Measurements from ENCODE around the gene ASXL1. TPM values are rescaled to one million over a fixed set of nuclear protein-coding genes. Genes with fewer than 3 reads are reported as not detected.

The ASXL1 gene
- polyA plus RNA-seq, 1 experiment: 40.8 TPM

GRCh38 chr20:32482442-32483261, 124.5 kb downstream of the ASXL1 start:
- no peak for DNase-seq (ENCODE audit: low read depth)
- peak overlapping the region; percentile 65 for H3K4me3 ChIP-seq (ENCODE audit: low read depth, low read length)
- CTCF ChIA-PET: interaction anchor here (1.1 kb wide), 1 partner anchor 25 kb away, joined by 4 read pairs; no protein-coding TSS in a partner anchor
- H3K36me3 ChIP-seq (ENCODE audit: control insufficient read depth, insufficient read depth, low read length): no peaks in the 10 kb centered on the region; the same call in 1 of the 2 replicates
- TF ChIP-seq CTCF (IDR thresholded peaks at IDR 0.05; ENCODE audit: insufficient read depth, low read depth, low read length): no peak
- POLR2A ChIA-PET: interaction anchor here (0.7 kb wide), 1 partner anchor 24 kb away, joined by 6 read pairs; no protein-coding TSS in a partner anchor
- no peaks in the 10 kb centered on the region; the same call in 1 of the 2 replicates for H3K27me3 ChIP-seq (ENCODE audit: control insufficient read depth, insufficient read depth, low read length)

GRCh38 chr20:32483351-32484224, 125.5 kb downstream of the ASXL1 start:
- no peak for DNase-seq (ENCODE audit: low read depth)

GRCh38 chr20:32484225-32484957, 126.3 kb downstream of the ASXL1 start:
- Histone ChIP-seq H3K27me3 (ENCODE audit: control insufficient read depth, insufficient read depth, low read length) (no peaks in the 10 kb centered on the region; the same call in 1 of the 2 replicates), H3K4me3 (ENCODE audit: low read depth, low read length) (peak overlapping the region; percentile 65), H3K36me3 (ENCODE audit: control insufficient read depth, insufficient read depth, low read length) (no peaks in the 10 kb centered on the region; the same call in 1 of the 2 replicates)
- no peak for DNase-seq (ENCODE audit: low read depth)
- TF ChIP-seq CTCF (IDR thresholded peaks at IDR 0.05; ENCODE audit: insufficient read depth, low read depth, low read length): no peak
- CTCF ChIA-PET: interaction anchor here (0.6 to 2.6 kb wide), 13 partner anchors 9 to 168 kb away, joined by 3 to 12 read pairs (median 3); partner anchors contain the start of gene ASXL1
- POLR2A ChIA-PET: interaction anchor here (0.9 kb wide), 1 partner anchor 9 kb away, joined by 3 read pairs; no protein-coding TSS in a partner anchor

More at GRCh38 chr20:32483351-32484224, 125.5 kb downstream of the ASXL1 start:
- ChIA-PET CTCF (interaction anchor here (0.5 to 2.6 kb wide), 4 partner anchors 9 to 390 kb away, joined by 3 to 12 read pairs (median 4); no protein-coding TSS in a partner anchor), POLR2A (interaction anchor here (0.7 kb wide), 1 partner anchor 25 kb away, joined by 6 read pairs; no protein-coding TSS in a partner anchor)
- Histone ChIP-seq H3K36me3 (ENCODE audit: control insufficient read depth, insufficient read depth, low read length) (no peaks in the 10 kb centered on the region; the same call in 1 of the 2 replicates), H3K4me3 (ENCODE audit: low read depth, low read length) (peak overlapping the region; percentile 65), H3K27me3 (ENCODE audit: control insufficient read depth, insufficient read depth, low read length) (no peaks in the 10 kb centered on the region; the same call in 1 of the 2 replicates)
- no peak for TF ChIP-seq CTCF (IDR thresholded peaks at IDR 0.05; ENCODE audit: insufficient read depth, low read depth, low read length)

- Histone ChIP-seq H3K36me3 (ENCODE audit: control insufficient read depth, insufficient read depth, low read length) (no peaks in the 10 kb centered on the region; the same call in 1 of the 2 replicates), H3K4me3 (ENCODE audit: low read depth, low read length) (peak overlapping the region; percentile 65), H3K27me3 (ENCODE audit: control insufficient read depth, insufficient read depth, low read length) (no peaks in the 10 kb centered on the region; the same call in 1 of the 2 replicates)
- peak; percentile 85 for TF ChIP-seq CTCF (IDR thresholded peaks at IDR 0.05; ENCODE audit: insufficient read depth, low read depth, low read length)
- ChIA-PET POLR2A (interaction anchor here (0.6 to 0.9 kb wide), 2 partner anchors 9 to 461 kb away, joined by 3 to 4 read pairs; no protein-coding TSS in a partner anchor), CTCF (interaction anchor here (0.6 to 2.6 kb wide), 15 partner anchors 10 to 169 kb away, joined by 3 to 12 read pairs (median 4); partner anchors contain the start of gene ASXL1)
- DNase-seq (ENCODE audit: low read depth): no peak
These were observed 127.0 kb downstream of the ASXL1 start for GRCh38 chr20:32484958-32485769.
